Pancreas (tissue), 10 donors: ENCODE measurements around the gene GIPC1. TPM values are rescaled to one million over a fixed set of nuclear protein-coding genes. Genes with fewer than 3 reads are reported as not detected.
"Not testable (repeated sequence)": the region's sequence is repeated elsewhere in the genome, so short reads cannot be mapped to it uniquely, and the experiment has no call there.

Experiments used
- ATAC-seq, 4 donors: fragments of 200-7000 bp; cut with Tn5 transposase; one replicate each; pipeline versions ENCODE4 v1.8.0 to v1.9.1; 2020; ENCODE audit warnings: mild to moderate bottlenecking in 4 of 4, moderate library complexity in 4 of 4
- DNase-seq, 6 donors: peaks; one replicate each; pipeline ENCODE4 v3.0.0-alpha.2; 2020
- FAIRE-seq: peaks from 2 replicates; lab custom pipeline; 2012; peaks lifted over from hg19 to GRCh38; lab: Jason Lieb, UNC
- H3K27ac ChIP-seq, 4 donors: fragments of 200-600 bp; sonication (generic); 1 replicate in 3 of 4; 2 replicates in 1 of 4; pipeline versions ENCODE4 v1.5.0 to v1.8.0; 2020
- H3K27me3 ChIP-seq, 4 donors: fragments of 200-600 bp; one replicate each; pipeline ENCODE4 v1.8.0; 2021
- H3K36me3 ChIP-seq, 3 donors: fragments of 200-600 bp; sonication (generic) in 1 of 3; one replicate each; pipeline versions ENCODE4 v1.5.0 to v1.8.0; 2020 to 2021
- H3K4me1 ChIP-seq, 3 donors: fragments of 200-600 bp; one replicate each; pipeline ENCODE4 v1.8.0; 2021
- H3K4me3 ChIP-seq, 4 donors: fragments of 200-600 bp; sonication (generic) in 2 of 4; one replicate each; pipeline versions ENCODE4 v1.5.0 to v1.8.0; 2020 to 2021
- H3K9me3 ChIP-seq, 4 donors: fragments of 200-600 bp; one replicate each; pipeline ENCODE4 v1.8.0; 2021
- CTCF ChIP-seq, 4 donors: fragments of 200-600 bp; sonication (generic) in 3 of 4; IDR thresholded peaks; one replicate each; pipeline versions ENCODE4 v1.5.0 to v1.8.0; 2021; ENCODE audit warnings: antibody characterized with exemption in 4 of 4
- WGBS, 2 donors: extraction: QIAGEN DNeasy Blood & Tissue Kit; methylation state at CpG; one replicate each; pipeline ENCODE4 v1.1.7; 2013; 5-methylcytosine and 5-hydroxymethylcytosine counted together
- intact Hi-C, 3 donors: fragments of 100-400 bp; cut with DNase I; formaldehyde crosslinking; loops; one replicate each; pipeline versions ENCODE4 v1.11.1 to v1.14.2; 2022
- polyA plus RNA-seq, 2 donors: library from polyadenylated mRNA; stranded (reverse); fragments of 200-250 nt; gene quantifications; one replicate each; pipeline ENCODE4 v1.2.3, GENCODE V29; 2013
- total RNA-seq, 6 donors: library from RNA; stranded (reverse); fragmentation: NEBNext Ultra II Directional in 4 of 6; extraction: Animal tissue kit (Norgen Biotek cat#: 25700) in 4 of 6; gene quantifications; one replicate each; pipeline versions ENCODE4 v1.2.1 to v1.2.4, GENCODE V29; 2021 to 2023
- donor health status: healthy with polysubstance abuse.
- donor health status: DM: no; HTN: no; CAD: no; lungs with moderate emphysema.
- donor health status: DM: no; HTN: no; CAD: no.
- donor health status: control.
- donor health status: control.
- donor health status: Bipolar disorder and iron deficiency.
- donor health status: DM: yes; HTN: yes; CAD: no.
- donor health status: DM: no; HTN: no; CAD: no.
- donor health status: DM: no; HTN: no; CAD: no.
- donor health status: DM: yes; HTN: yes; CAD: no.

Gene GIPC1
- total and polyA plus RNA-seq, 8 donors: 19.0 to 53.1 (median 25.0) TPM

- WGBS, 2 donors: 70 to 75% methylated on average over 22 of the region's 22 CpGs
- Histone ChIP-seq H3K4me3 (no peak overlapping the region), H3K9me3 (no peaks in the 10 kb centered on the region), H3K27ac (no peak overlapping the region), H3K36me3 (peaks cover 0 to 11% (median 2%) of the 10 kb centered on the region in 3 donors), H3K4me1 (peaks cover 3 to 16% (median 13%) of the 10 kb centered on the region in 3 donors), H3K27me3 (no peaks in the 10 kb centered on the region)
- ATAC-seq (peak in 2 of 4 donors; percentile 10 to 23), DNase-seq (no peak), FAIRE-seq (no peak)
- TF ChIP-seq CTCF (IDR thresholded peaks at IDR 0.05): no peak
- intact Hi-C loops: no loop called here
Measured at GRCh38 chr19:14510311-14511228, 14.6 kb upstream of the GIPC1 start.

- no peak for TF ChIP-seq CTCF (IDR thresholded peaks at IDR 0.05)
- WGBS, 2 donors: 59 to 66% methylated on average over 12 of the region's 12 CpGs
- intact Hi-C loops: no loop called here
Measured at GRCh38 chr19:14507704-14508542, 12.0 kb upstream of the GIPC1 start.

GRCh38 chr19:14505488-14506239 lies 9.7 kb upstream of the GIPC1 start:
- Histone ChIP-seq H3K4me3 (no peak overlapping the region), H3K36me3 (no peaks in the 10 kb centered on the region), H3K4me1 (no peaks in the 10 kb centered on the region), H3K9me3 (no peaks in the 10 kb centered on the region), H3K27ac (peak overlapping the region in 2 of 4 donors; percentile 13 to 55), H3K27me3 (no peaks in the 10 kb centered on the region)
- DNase-seq (peak in 4 of 6 donors; percentile 58 to 86 (median 72)), FAIRE-seq (no peak), ATAC-seq (peak; percentile 66 to 84 (median 74))
- WGBS, 2 donors: 43 to 44% methylated on average over 19 of the region's 19 CpGs
- intact Hi-C loops: no loop called here
- peak; percentile 51 to 62 (median 58) for TF ChIP-seq CTCF (IDR thresholded peaks at IDR 0.05)

More at GRCh38 chr19:14507704-14508542, 12.0 kb upstream of the GIPC1 start:
- Histone ChIP-seq H3K4me1 (no peaks in the 10 kb centered on the region), H3K4me3 (no peak overlapping the region), H3K9me3 (no peaks in the 10 kb centered on the region), H3K36me3 (no peaks in the 10 kb centered on the region), H3K27me3 (no peaks in the 10 kb centered on the region), H3K27ac (no peak overlapping the region)
- no peak for DNase-seq
- FAIRE-seq: no peak
- no peak for ATAC-seq

- ATAC-seq, H3K4me1 ChIP-seq, H3K36me3 ChIP-seq, H3K4me3 ChIP-seq, H3K9me3 ChIP-seq, FAIRE-seq, intact Hi-C loops, H3K27ac ChIP-seq, H3K27me3 ChIP-seq, DNase-seq: not testable (repeated sequence)
- WGBS, 2 donors: 74 to 82% methylated on average over 8 of the region's 8 CpGs
Measured at GRCh38 chr19:14504575-14504974, 8.6 kb upstream of the GIPC1 start.

GRCh38 chr19:14503285-14503684 lies 7.4 kb upstream of the GIPC1 start:
- H3K27ac ChIP-seq: no peak overlapping the region

More at GRCh38 chr19:14503285-14503684, 7.4 kb upstream of the GIPC1 start:
- Histone ChIP-seq H3K4me1 (no peaks in the 10 kb centered on the region), H3K36me3 (no peaks in the 10 kb centered on the region), H3K27me3 (no peaks in the 10 kb centered on the region), H3K9me3 (no peaks in the 10 kb centered on the region), H3K4me3 (no peak overlapping the region)
- FAIRE-seq (no peak), DNase-seq (no peak), ATAC-seq (no peak)
- no peak for TF ChIP-seq CTCF (IDR thresholded peaks at IDR 0.05)
- intact Hi-C loops: no loop called here
- 47 to 53% methylated on average over 1 of the region's 1 CpG for WGBS, 2 donors
